ENCODE results near the gene BFAR. TPM values are rescaled to one million over a fixed set of nuclear protein-coding genes. Genes with fewer than 3 reads are reported as not detected.

The BFAR gene
- total RNA-seq, 1 experiment from 2014 or later, result 91.7 TPM

DNA sequence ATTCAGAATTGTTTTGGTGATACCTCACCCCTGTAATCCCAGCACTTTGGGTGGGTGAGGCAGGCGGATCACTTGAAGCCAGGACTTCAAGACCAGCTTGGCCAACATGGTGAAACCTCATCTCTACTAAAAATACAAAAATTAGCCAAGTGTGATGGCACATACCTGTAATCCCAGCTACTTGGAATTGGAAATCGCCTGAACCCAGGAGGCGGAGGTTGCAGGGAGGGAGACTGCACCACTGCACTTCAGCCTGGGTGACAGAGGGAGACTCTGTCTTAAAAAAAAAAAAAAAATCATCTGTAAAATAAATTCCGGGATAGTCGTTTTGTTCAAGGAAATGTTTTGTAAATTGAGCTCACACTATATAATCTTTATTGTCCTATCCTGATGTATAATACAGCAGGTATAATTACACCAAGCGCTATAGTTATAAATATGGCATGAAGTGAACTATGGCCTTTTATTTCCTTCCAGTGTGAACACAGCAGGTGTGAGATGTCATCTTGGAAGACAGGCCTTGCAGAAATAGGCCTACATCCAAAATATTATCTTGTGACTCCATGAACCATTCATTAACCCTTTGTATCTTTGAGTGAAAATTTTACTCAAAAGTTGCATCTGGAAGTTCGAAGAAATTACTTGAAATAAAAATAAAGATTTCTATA lies 35.9 kb downstream of the BFAR start:
- H3K36me3 Mint-ChIP-seq (ENCODE audit: insufficient read depth in 1 of 3, low read depth in 3 of 3), result peaks cover 27 to 54% (median 50%) of the 10 kb centered on the region in 3 experiments; a peak in 6 of 7 replicates
- no peaks in the 10 kb centered on the region for H3K79me2 ChIP-seq (ENCODE audit: insufficient read depth, low read length)
- H4K8ac ChIP-seq (replicated peaks; ENCODE audit: insufficient read length, low read depth, low read length), result no peak overlapping the region
- no peaks in the 10 kb centered on the region for H3K9me3 Mint-ChIP-seq
- no peak overlapping the region for H2AK5ac ChIP-seq (ENCODE audit: insufficient read length, low read length)
- H3K27me3 ChIP-seq (ENCODE audit: insufficient read depth, low read length), result no peaks in the 10 kb centered on the region
- H2BK5ac ChIP-seq (ENCODE audit: insufficient read length, low read length), result no peak overlapping the region
- no peaks in the 10 kb centered on the region for H3K9me3 ChIP-seq (ENCODE audit: control insufficient read depth, low read depth, low read length)
- H2AFZ ChIP-seq (ENCODE audit: low read length), result no peak overlapping the region
- no CpG with 5 or more reads among the region's 7 CpGs for WGBS (ENCODE audit: extremely low coverage, insufficient read length, low lambda C conversion rate)
- H3K18ac ChIP-seq (ENCODE audit: insufficient read length, low read depth, low read length), result no peak overlapping the region
- H2BK120ac ChIP-seq (ENCODE audit: low read depth, low read length, poor library complexity, severe bottlenecking), result no peak overlapping the region
- no peak overlapping the region for H2BK15ac ChIP-seq (ENCODE audit: low read depth, low read length)
- H3K9ac ChIP-seq (ENCODE audit: extremely low read depth, insufficient read length, low read length), result no peak overlapping the region
- no peak overlapping the region for H2BK12ac ChIP-seq (ENCODE audit: insufficient read length, low read depth, low read length)
- no peak overlapping the region for H3K14ac ChIP-seq (ENCODE audit: insufficient read depth, low read length)
- H3K27ac ChIP-seq (ENCODE audit: insufficient read length, low read depth, low read length), result no peak overlapping the region
- H3K23ac ChIP-seq (ENCODE audit: insufficient read length, low read depth, low read length), result no peak overlapping the region
- no peak overlapping the region for H3K56ac ChIP-seq (ENCODE audit: insufficient read length, low read depth, low read length)
- no peaks in the 10 kb centered on the region for H3K79me1 ChIP-seq (ENCODE audit: insufficient read depth, low read depth, low read length, poor library complexity, severe bottlenecking)
- peaks cover 3% of the 10 kb centered on the region for H4K20me1 ChIP-seq (ENCODE audit: control insufficient read depth, insufficient read depth, insufficient read length)
- H3K23me2 ChIP-seq (ENCODE audit: insufficient read length, low read depth, low read length, poor library complexity, severe bottlenecking), result no peaks in the 10 kb centered on the region
- DNase-seq, result no peak
- H4K91ac ChIP-seq (ENCODE audit: insufficient read length, low read depth, low read length), result no peak overlapping the region
- H3T11ph ChIP-seq (ENCODE audit: low read length), result no peak overlapping the region
- H3K4me2 ChIP-seq (ENCODE audit: insufficient read depth, insufficient read length, low read length), result no peak overlapping the region
- H4K5ac ChIP-seq (ENCODE audit: insufficient read length, low read depth, low read length), result no peak overlapping the region
- peak overlapping the region in 1 of 3 experiments; percentile 66; a peak in 1 of 7 replicates for H3K27ac Mint-ChIP-seq
- H3K4me1 ChIP-seq (ENCODE audit: insufficient read depth, low read length), result no peaks in the 10 kb centered on the region
- H3K4me3 Mint-ChIP-seq, result no peak overlapping the region
- TF ChIP-seq, protein P1, sequence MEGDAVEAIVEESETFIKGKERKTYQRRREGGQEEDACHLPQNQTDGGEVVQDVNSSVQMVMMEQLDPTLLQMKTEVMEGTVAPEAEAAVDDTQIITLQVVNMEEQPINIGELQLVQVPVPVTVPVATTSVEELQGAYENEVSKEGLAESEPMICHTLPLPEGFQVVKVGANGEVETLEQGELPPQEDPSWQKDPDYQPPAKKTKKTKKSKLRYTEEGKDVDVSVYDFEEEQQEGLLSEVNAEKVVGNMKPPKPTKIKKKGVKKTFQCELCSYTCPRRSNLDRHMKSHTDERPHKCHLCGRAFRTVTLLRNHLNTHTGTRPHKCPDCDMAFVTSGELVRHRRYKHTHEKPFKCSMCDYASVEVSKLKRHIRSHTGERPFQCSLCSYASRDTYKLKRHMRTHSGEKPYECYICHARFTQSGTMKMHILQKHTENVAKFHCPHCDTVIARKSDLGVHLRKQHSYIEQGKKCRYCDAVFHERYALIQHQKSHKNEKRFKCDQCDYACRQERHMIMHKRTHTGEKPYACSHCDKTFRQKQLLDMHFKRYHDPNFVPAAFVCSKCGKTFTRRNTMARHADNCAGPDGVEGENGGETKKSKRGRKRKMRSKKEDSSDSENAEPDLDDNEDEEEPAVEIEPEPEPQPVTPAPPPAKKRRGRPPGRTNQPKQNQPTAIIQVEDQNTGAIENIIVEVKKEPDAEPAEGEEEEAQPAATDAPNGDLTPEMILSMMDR (conservative IDR thresholded peaks at IDR 0.05), result no peak
- H3K27me3 Mint-ChIP-seq (ENCODE audit: low read depth), result no peaks in the 10 kb centered on the region
- H2BK20ac ChIP-seq (ENCODE audit: low read depth, low read length, poor library complexity, severe bottlenecking), result no peak overlapping the region
- no peak overlapping the region for H3K4ac ChIP-seq (ENCODE audit: low read depth, low read length)
- no peaks in the 10 kb centered on the region for H3K4me1 Mint-ChIP-seq
